B cell (primary cell): Measurements from ENCODE around the gene CCL11. TPM values are rescaled to one million over a fixed set of nuclear protein-coding genes. Genes with fewer than 3 reads are reported as not detected.

Source experiments
- ATAC-seq: fragments of 200-7000 bp; cut with Tn5 transposase; one replicate; pipeline ENCODE4 v1.10.0; 2021; ENCODE audit warnings: low read depth, mild to moderate bottlenecking, moderate number of reproducible peaks, moderate library complexity
- CTCF ChIA-PET: fragments of 350-600 bp; sonication (Branson Sonifier 250); formaldehyde crosslinking; loops from one replicate; lab custom pipeline; 2021; ENCODE audit warnings: antibody characterized with exemption, inconsistent platforms; lab: Charles Lee
- POLR2A ChIA-PET: fragments of 350-600 bp; sonication (Branson Sonifier 250); formaldehyde crosslinking; loops from one replicate; lab custom pipeline; 2021; ENCODE audit warnings: antibody characterized with exemption; lab: Charles Lee
- DNase-seq: peaks from one replicate; pipeline ENCODE4 v3.0.0; 2013
- H2AFZ ChIP-seq: 2 replicates; pipeline ENCODE4 v1.6.1; 2012; ENCODE audit warnings: mild to moderate bottlenecking, low read depth, low read length; ENCODE audit not compliant: insufficient read depth, poor library complexity, severe bottlenecking
- H3K27ac ChIP-seq, 2 donors: 1 replicate in 1 of 2; 2 replicates in 1 of 2; pipeline ENCODE4 v1.5.1; 2012 to 2013; ENCODE audit warnings: low read length in 2 of 2, mild to moderate bottlenecking in 2 of 2, moderate library complexity in 1 of 2
- H3K27me3 ChIP-seq, 4 experiments: fragments of 200-600 bp in 1 of 4; sonication (generic) in 1 of 4; replicated peaks in 1 of 4; 1 replicate in 2 of 4; 2 replicates in 2 of 4; pipeline versions ENCODE4 v1.6.1 to v1.7.0; 2013 to 2016; ENCODE audit warnings: low read length in 3 of 4, mild to moderate bottlenecking in 2 of 4, mixed read lengths in 1 of 4, moderate library complexity in 1 of 4; ENCODE audit not compliant: insufficient read depth in 4 of 4, control insufficient read depth in 3 of 4; ENCODE audit errors: control extremely low read depth in 1 of 4
- H3K36me3 ChIP-seq, 2 experiments: replicated peaks in 1 of 2; 1 replicate in 1 of 2; 2 replicates in 1 of 2; pipeline versions ENCODE4 v1.6.1 to v1.7.1; 2013; ENCODE audit warnings: low read length in 1 of 2; ENCODE audit not compliant: insufficient read depth in 2 of 2, control insufficient read depth in 1 of 2; ENCODE audit errors: control extremely low read depth in 1 of 2, extremely low read depth in 1 of 2
- H3K4me1 ChIP-seq, 2 donors: fragments of 200-600 bp in 1 of 2; sonication (generic) in 1 of 2; 1 replicate in 1 of 2; 2 replicates in 1 of 2; pipeline versions ENCODE4 v1.5.1 to v1.6.1; 2013 to 2017; ENCODE audit warnings: low read length in 2 of 2; ENCODE audit not compliant: control insufficient read depth in 2 of 2, insufficient read depth in 2 of 2
- H3K4me2 ChIP-seq: replicated peaks from 2 replicates; pipeline ENCODE3; 2012; ENCODE audit warnings: mild to moderate bottlenecking, low read depth, low read length; ENCODE audit not compliant: poor library complexity, severe bottlenecking
- H3K4me3 ChIP-seq, 5 experiments: fragments of 200-600 bp in 1 of 5; sonication (generic) in 1 of 5; 1 replicate in 3 of 5; 2 replicates in 2 of 5; pipeline versions ENCODE4 v1.5.1 to v1.7.0; 2011 to 2016; ENCODE audit warnings: low read length in 4 of 5, mild to moderate bottlenecking in 4 of 5, low read depth in 2 of 5, control low read depth in 1 of 5, moderate library complexity in 1 of 5; ENCODE audit not compliant: insufficient read depth in 1 of 5; ENCODE audit errors: control extremely low read depth in 1 of 5, extremely low read depth in 1 of 5
- H3K79me2 ChIP-seq: fragments of 200-600 bp; sonication (generic); one replicate; pipeline ENCODE4 v1.6.0; 2016; ENCODE audit warnings: low read length; ENCODE audit not compliant: control insufficient read depth, insufficient read depth
- H3K9ac ChIP-seq: fragments of 200-600 bp; sonication (generic); 2 replicates; pipeline ENCODE4 v1.6.1; 2017; ENCODE audit warnings: mild to moderate bottlenecking, low read length, moderate library complexity
- H3K9me3 ChIP-seq, 3 donors: one replicate each; pipeline versions ENCODE4 v1.6.1 to v1.7.1; 2013; ENCODE audit warnings: low read length in 2 of 3; ENCODE audit not compliant: control insufficient read depth in 2 of 3, insufficient read depth in 1 of 3; ENCODE audit errors: control extremely low read depth in 1 of 3
- H4K20me1 ChIP-seq: 2 replicates; pipeline ENCODE4 v1.6.0; 2012; ENCODE audit warnings: mild to moderate bottlenecking, low read length; ENCODE audit not compliant: insufficient read depth, control insufficient read depth, poor library complexity, severe bottlenecking
- H3K27ac Mint-ChIP-seq: one replicate; pipeline ENCODE4 v1.8.0; 2021; ENCODE audit warnings: mixed read lengths
- H3K27me3 Mint-ChIP-seq: one replicate; pipeline ENCODE4 v1.8.0; 2021; ENCODE audit warnings: mixed read lengths
- H3K4me1 Mint-ChIP-seq: one replicate; pipeline ENCODE4 v1.8.0; 2021; ENCODE audit warnings: mixed read lengths
- H3K4me3 Mint-ChIP-seq: one replicate; pipeline ENCODE4 v1.8.0; 2021; ENCODE audit warnings: mixed read lengths
- H3K9me3 Mint-ChIP-seq: one replicate; pipeline ENCODE4 v1.8.0; 2022; ENCODE audit warnings: mixed read lengths; ENCODE audit not compliant: insufficient read depth
- CTCF ChIP-seq: fragments of 200-600 bp; IDR thresholded peaks from one replicate; pipeline ENCODE4 v1.8.0; 2022; ENCODE audit warnings: antibody characterized with exemption, mild to moderate bottlenecking
- EZH2 ChIP-seq: IDR thresholded peaks from 2 replicates; pipeline ENCODE4 v1.6.1; 2012; ENCODE audit warnings: borderline replicate concordance, low read depth, mild to moderate bottlenecking, moderate library complexity, low read length; ENCODE audit not compliant: insufficient read depth, poor library complexity, severe bottlenecking
- WGBS: methylation state at CpG from one replicate; pipeline ENCODE4 v1.1.5; 2013; ENCODE audit warnings: missing lambda C conversion rate; ENCODE audit not compliant: insufficient coverage; 5-methylcytosine and 5-hydroxymethylcytosine counted together
- intact Hi-C: fragments of 100-400 bp; cut with micrococcal nuclease; formaldehyde crosslinking; loops from one replicate; pipeline ENCODE4 v1.10.0; 2022
- polyA plus RNA-seq: library from polyadenylated mRNA; depleted of rRNA; stranded (reverse); fragments of >200 nt; gene quantifications from 2 replicates; pipeline ENCODE4 v1.2.3, GENCODE V29; 2012
- total RNA-seq, 2 donors: library from RNA; stranded (reverse); fragments of 120-200 nt in 1 of 2; gene quantifications; 1 replicate in 1 of 2; 2 replicates in 1 of 2; pipeline versions ENCODE4 v1.2.3 to v1.2.4, GENCODE V29; 2013 to 2022

The CCL11 gene
- total and polyA plus RNA-seq, 2 donors (not counting 1 experiment from before 2014, with no cell fraction given), result not detected

- Mint-ChIP-seq H3K4me3 (no peak overlapping the region), H3K4me1 (peaks cover 29% of the 10 kb centered on the region), H3K27me3 (peaks cover 5% of the 10 kb centered on the region), H3K9me3 (no peaks in the 10 kb centered on the region), H3K27ac (no peak overlapping the region)
- H3K9me3 ChIP-seq, result no peaks in the 10 kb centered on the region
- no peaks in the 10 kb centered on the region for H4K20me1 ChIP-seq
- DNase-seq, result peak; percentile 26
- WGBS, result 65% methylated on average over 7 of the region's 7 CpGs
- H3K4me1 ChIP-seq, result peaks cover 35 to 43% of the 10 kb centered on the region in 2 donors
- H3K27me3 ChIP-seq, result no peaks in the 10 kb centered on the region
- H3K4me3 ChIP-seq, result no peak overlapping the region
- intact Hi-C loops, result no loop called here
- POLR2A ChIA-PET, result no interaction called here
- no peak overlapping the region for H3K27ac ChIP-seq
- no peaks in the 10 kb centered on the region for H3K79me2 ChIP-seq
- H3K9ac ChIP-seq, result no peak overlapping the region
- H3K4me2 ChIP-seq, result peak overlapping the region; percentile 42
- no peaks in the 10 kb centered on the region for H3K36me3 ChIP-seq
- TF ChIP-seq EZH2, result no peak
- TF ChIP-seq CTCF, result no peak
- CTCF ChIA-PET, result no interaction called here
- ATAC-seq, result no peak
- no peak overlapping the region for H2AFZ ChIP-seq
Measured at GRCh38 chr17:34243364-34244320, 41.9 kb upstream of the CCL11 start.

GRCh38 chr17:34245351-34245905 lies 40.1 kb upstream of the CCL11 start:
- 98% methylated on average over 5 of the region's 6 CpGs for WGBS
- no peaks in the 10 kb centered on the region for H3K9me3 ChIP-seq
- H4K20me1 ChIP-seq, result no peaks in the 10 kb centered on the region
- Mint-ChIP-seq H3K4me3 (no peak overlapping the region), H3K27me3 (peaks cover 5% of the 10 kb centered on the region), H3K27ac (no peak overlapping the region), H3K4me1 (peaks cover 25% of the 10 kb centered on the region), H3K9me3 (no peaks in the 10 kb centered on the region)
- no peak for ATAC-seq
- intact Hi-C loops, result no loop called here
- H2AFZ ChIP-seq, result no peak overlapping the region
- H3K4me3 ChIP-seq, result no peak overlapping the region
- CTCF ChIA-PET, result no interaction called here
- POLR2A ChIA-PET, result no interaction called here
- no peak overlapping the region for H3K4me2 ChIP-seq
- H3K27me3 ChIP-seq, result peaks cover 0 to 3% (median 0%) of the 10 kb centered on the region in 4 experiments
- no peak for TF ChIP-seq EZH2
- no peak for TF ChIP-seq CTCF
- no peaks in the 10 kb centered on the region for H3K36me3 ChIP-seq
- H3K27ac ChIP-seq, result no peak overlapping the region
- H3K9ac ChIP-seq, result no peak overlapping the region
- DNase-seq, result no peak
- peaks cover 35 to 43% of the 10 kb centered on the region in 2 donors for H3K4me1 ChIP-seq
- no peaks in the 10 kb centered on the region for H3K79me2 ChIP-seq
